ENCODE data around the gene RHOBTB1.

GRCh38 chr10:60964257-60965235 lies 20.6 kb upstream of the RHOBTB1 start:
- TF ChIP-seq, protein P1, sequence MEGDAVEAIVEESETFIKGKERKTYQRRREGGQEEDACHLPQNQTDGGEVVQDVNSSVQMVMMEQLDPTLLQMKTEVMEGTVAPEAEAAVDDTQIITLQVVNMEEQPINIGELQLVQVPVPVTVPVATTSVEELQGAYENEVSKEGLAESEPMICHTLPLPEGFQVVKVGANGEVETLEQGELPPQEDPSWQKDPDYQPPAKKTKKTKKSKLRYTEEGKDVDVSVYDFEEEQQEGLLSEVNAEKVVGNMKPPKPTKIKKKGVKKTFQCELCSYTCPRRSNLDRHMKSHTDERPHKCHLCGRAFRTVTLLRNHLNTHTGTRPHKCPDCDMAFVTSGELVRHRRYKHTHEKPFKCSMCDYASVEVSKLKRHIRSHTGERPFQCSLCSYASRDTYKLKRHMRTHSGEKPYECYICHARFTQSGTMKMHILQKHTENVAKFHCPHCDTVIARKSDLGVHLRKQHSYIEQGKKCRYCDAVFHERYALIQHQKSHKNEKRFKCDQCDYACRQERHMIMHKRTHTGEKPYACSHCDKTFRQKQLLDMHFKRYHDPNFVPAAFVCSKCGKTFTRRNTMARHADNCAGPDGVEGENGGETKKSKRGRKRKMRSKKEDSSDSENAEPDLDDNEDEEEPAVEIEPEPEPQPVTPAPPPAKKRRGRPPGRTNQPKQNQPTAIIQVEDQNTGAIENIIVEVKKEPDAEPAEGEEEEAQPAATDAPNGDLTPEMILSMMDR (IDR thresholded peaks at IDR 0.05) = peak in 1 of 3 donors; percentile 34
- no peak for TF ChIP-seq POLR2A (IDR thresholded peaks at IDR 0.05)
